Fibroblast of pulmonary artery (primary cell): ENCODE data around the gene CDK17.
"Not testable (repeated sequence)": the region's sequence is repeated elsewhere in the genome, so short reads cannot be mapped to it uniquely, and the experiment has no call there.

Source experiments
- DNase-seq: peaks from one replicate; pipeline ENCODE4 v3.0.0-alpha.2; 2010; ENCODE audit warnings: low read depth
- H3K4me3 ChIP-seq: replicated peaks from 2 replicates; pipeline ENCODE4 v1.5.1; 2011; ENCODE audit warnings: low read depth, mild to moderate bottlenecking, control low read depth, low read length, moderate library complexity
- CTCF ChIP-seq: IDR thresholded peaks from 2 replicates; pipeline ENCODE4 v1.5.1; 2011; ENCODE audit warnings: mild to moderate bottlenecking, control low read depth, low read length, inconsistent platforms; ENCODE audit errors: missing control alignments

The CDK17 gene

GRCh38 chr12:96356831-96357230 lies 43.4 kb downstream of the CDK17 start:
- H3K4me3 ChIP-seq = no peak overlapping the region
- DNase-seq = no peak
- no peak for TF ChIP-seq CTCF

- no peak overlapping the region for H3K4me3 ChIP-seq
- no peak for TF ChIP-seq CTCF
- no peak for DNase-seq
Observed at GRCh38 chr12:96354844-96355534, 45.2 kb downstream of the CDK17 start.

- no peak for TF ChIP-seq CTCF
- no peak for DNase-seq
- H3K4me3 ChIP-seq = no peak overlapping the region
Observed at GRCh38 chr12:96354326-96354725, 45.9 kb downstream of the CDK17 start.

- DNase-seq = no peak
- no peak overlapping the region for H3K4me3 ChIP-seq
- TF ChIP-seq CTCF = no peak
Observed at GRCh38 chr12:96352161-96352835, 47.9 kb downstream of the CDK17 start.

GRCh38 chr12:96350982-96351381 lies 49.3 kb downstream of the CDK17 start:
- no peak for TF ChIP-seq CTCF
- H3K4me3 ChIP-seq = no peak overlapping the region
- no peak for DNase-seq

- no peak for TF ChIP-seq CTCF
- H3K4me3 ChIP-seq = no peak overlapping the region
- DNase-seq = no peak
Observed at GRCh38 chr12:96347130-96347699, 53.0 kb downstream of the CDK17 start.

GRCh38 chr12:96346716-96347115 lies 53.5 kb downstream of the CDK17 start:
- not testable (repeated sequence) for H3K4me3 ChIP-seq, DNase-seq
